8988T (cell line): Measurements from ENCODE around the gene NEBL.

Experiments
- DNase-seq: peaks from one replicate; pipeline ENCODE4 v3.0.0; 2011

Gene NEBL

GRCh38 chr10:20768843-20769242, 128.3 kb downstream of the NEBL start:
- DNase-seq, result no peak

- no peak for DNase-seq
These were observed 130.1 kb downstream of the NEBL start for GRCh38 chr10:20767028-20767427.

GRCh38 chr10:20765066-20765465, 132.0 kb downstream of the NEBL start:
- DNase-seq, result no peak

- no peak for DNase-seq
These were observed 136.7 kb downstream of the NEBL start for GRCh38 chr10:20760460-20760859.

- DNase-seq, result no peak
These were observed 148.6 kb downstream of the NEBL start for GRCh38 chr10:20748551-20748950.

- no peak for DNase-seq
These were observed 149.3 kb downstream of the NEBL start for GRCh38 chr10:20747782-20748181.

GRCh38 chr10:20746856-20747255, 150.3 kb downstream of the NEBL start:
- no peak for DNase-seq

GRCh38 chr10:20745556-20746375, 151.3 kb downstream of the NEBL start:
- no peak for DNase-seq

GRCh38 chr10:20744821-20745220, 152.3 kb downstream of the NEBL start:
- DNase-seq, result no peak

GRCh38 chr10:20743942-20744341, 153.2 kb downstream of the NEBL start:
- DNase-seq, result no peak

- DNase-seq, result no peak
These were observed 154.2 kb downstream of the NEBL start for GRCh38 chr10:20742737-20743541.

GRCh38 chr10:20740120-20740519, 157.0 kb downstream of the NEBL start:
- DNase-seq, result no peak

GRCh38 chr10:20737107-20737506, 160.0 kb downstream of the NEBL start:
- no peak for DNase-seq
